Stimulated activated CD8-positive, alpha-beta memory T cell treated with anti-CD3 and anti-CD28 coated beads, Interleukin-15, amount 100 ng/mL, for 4 hours (primary cell): ENCODE results near the gene ZNF346.
A peak's percentile ranks its signal among the peaks of the same experiment; 100 is the strongest.

Source experiments
- DNase-seq, 2 donors: peaks; one replicate each; pipeline ENCODE4 v3.0.0-alpha.2; 2020; ENCODE audit warnings: low read depth in 2 of 2

Gene ZNF346

GRCh38 chr5:177066224-177066623 is 43.7 kb downstream of the ZNF346 start:
- no peak for DNase-seq

DNA sequence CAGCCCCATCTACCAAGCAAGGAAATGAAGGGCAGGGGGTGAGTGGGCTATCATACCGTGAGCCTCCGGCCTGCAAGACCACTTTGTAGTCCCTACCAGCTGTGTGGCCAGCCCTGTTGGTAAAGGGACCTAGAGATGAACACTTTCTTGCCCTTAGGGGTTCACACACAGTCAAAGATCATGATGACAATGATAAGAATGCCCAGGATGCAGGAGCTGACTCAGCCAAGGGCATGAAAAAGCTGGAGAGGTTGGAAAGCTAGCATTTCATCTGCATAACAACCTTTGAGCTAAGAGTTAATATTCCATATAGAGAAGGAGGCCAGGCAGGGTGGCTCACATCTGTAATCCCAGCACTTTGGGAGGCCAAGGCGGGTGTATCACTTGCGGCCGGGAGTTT is 45.0 kb downstream of the ZNF346 start:
- DNase-seq, result no peak

DNA sequence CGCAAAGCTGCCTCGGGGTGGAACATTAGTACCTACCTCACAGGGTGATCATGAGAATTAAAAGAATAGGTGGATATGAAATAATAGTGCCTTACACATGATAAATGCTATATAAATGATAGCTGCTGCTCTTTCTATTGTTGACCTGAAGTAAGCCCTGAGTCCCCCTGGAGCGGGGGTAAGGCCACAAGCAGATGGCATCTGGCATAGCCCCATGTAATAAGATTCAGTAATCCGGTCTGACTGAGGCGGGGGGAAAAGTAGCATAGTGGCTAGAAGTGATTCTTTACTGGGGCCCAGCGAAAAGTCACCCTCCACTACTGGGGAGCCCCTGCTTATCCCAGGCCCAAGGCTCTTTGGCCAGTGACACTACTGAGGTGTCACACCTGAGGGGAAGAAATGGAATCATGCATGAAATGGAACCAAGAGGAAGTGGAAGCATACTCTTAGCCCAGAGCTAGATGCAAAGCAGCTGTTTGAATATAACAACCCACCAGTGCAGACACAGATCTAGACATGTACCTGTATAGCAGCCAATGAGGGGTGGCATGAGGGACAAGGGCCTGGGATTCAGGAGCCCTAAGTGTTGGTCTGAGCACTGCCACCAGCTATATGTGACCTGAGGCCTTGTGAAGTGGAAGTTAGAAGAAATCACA is 48.2 kb downstream of the ZNF346 start:
- no peak for DNase-seq

GRCh38 chr5:177071666-177072385 is 49.3 kb downstream of the ZNF346 start:
- DNase-seq, result peak in 1 of 2 donors; percentile 50

DNA sequence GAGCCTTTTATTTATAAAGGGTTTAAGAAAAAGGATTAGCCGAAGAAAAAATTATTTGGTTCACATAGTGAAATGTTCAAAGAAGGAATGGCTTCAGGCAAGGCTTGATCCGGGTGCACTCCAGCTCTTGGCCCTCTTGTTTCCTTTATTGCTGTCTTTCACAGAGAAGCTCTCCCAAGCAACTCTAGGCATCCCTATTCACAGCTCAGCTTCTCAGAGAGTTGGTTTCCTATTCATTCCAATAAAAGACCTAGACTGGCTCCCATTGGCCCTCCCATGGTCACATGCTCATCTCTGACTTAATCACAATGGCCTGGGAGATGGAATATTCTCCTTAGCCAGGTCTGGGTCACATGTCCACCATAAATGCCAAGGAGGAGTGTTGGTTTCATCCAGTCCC is 54.8 kb downstream of the ZNF346 start:
- no peak for DNase-seq

DNA sequence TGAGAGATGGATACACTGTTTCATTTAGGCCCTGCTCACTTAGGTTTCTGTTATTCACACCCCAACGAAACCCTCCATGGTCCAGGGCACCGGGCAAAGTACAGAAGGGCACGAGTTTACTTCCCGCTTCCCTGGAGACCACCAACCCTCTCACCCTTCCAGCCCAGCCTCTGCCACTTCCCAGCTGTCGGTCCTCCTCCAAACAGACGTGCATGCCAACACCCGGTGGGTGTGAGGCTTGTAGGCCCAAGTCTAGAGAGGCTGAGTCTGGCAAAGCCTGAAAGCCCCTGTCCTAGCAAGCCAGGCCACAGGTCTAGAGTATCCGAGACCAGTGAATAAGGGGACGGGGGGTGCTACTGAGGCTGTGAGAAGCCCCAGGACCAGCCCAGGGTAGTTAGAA is 57.1 kb downstream of the ZNF346 start:
- no peak for DNase-seq

- DNase-seq, result no peak
Observed at GRCh38 chr5:177080265-177080664, 57.8 kb downstream of the ZNF346 start.

DNA sequence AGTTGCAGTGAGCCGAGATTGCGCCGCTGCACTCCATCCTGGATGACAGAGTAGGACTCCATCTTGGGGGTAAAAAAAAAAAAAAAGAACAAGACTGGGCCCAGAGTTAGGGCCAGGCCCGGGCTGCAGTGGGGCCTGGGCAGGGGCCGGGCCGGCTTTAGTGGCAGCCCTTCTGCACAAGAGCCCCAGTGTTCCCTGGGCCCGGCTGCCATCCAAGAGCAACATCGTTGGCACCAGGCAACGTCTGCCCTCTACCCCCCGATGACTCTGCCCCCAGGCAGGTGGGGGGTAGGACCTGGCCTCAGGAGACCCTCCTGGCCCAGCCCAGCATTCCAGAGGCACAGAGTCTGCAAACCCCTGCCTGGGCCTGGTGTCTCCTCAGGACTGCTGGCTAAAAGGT is 59.4 kb downstream of the ZNF346 start:
- no peak for DNase-seq

GRCh38 chr5:177083357-177083756 is 60.9 kb downstream of the ZNF346 start:
- no peak for DNase-seq

GRCh38 chr5:177084175-177084574 is 61.7 kb downstream of the ZNF346 start:
- DNase-seq, result no peak

DNA sequence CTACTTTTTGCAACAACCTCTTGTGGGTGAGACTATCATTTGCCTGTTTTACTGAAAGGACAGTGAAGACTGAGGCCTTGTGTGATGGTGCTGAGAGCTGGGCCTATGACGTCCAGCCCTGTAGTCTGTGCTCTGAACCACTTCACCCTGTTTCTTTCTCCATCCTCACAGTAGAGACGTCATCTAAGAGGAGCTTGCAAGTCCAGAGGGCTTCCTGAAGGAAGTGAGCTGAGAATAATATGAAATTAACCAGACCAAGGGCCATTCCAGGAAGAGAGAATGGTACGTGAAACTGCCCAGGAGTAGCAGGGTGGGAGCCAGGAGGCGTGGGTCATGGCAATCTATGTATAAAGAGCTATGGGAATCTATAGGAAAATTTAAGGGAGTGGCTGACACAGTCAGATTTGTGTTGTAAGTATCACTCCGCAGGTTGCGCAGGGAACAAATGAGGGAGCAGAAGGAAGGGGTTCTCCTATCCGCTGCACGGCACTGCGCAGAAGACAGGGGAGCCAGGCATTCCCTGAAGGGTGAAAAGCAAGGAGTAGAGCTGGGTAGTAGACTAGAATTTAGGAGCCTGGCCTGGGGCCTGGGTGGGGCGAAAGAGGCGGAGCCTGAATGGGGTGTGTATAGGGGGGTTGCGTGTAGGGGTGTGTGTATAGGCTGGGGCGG is 63.6 kb downstream of the ZNF346 start:
- DNase-seq, result no peak

GRCh38 chr5:177086654-177087397 is 64.3 kb downstream of the ZNF346 start, which contains the start of gene FGFR4:
TSS of gene FGFR4 (plus strand) at chr5:177086915. CDS start at chr5:177089603, 2,688 bp downstream.
- peak; percentile 14 to 27 for DNase-seq

DNA sequence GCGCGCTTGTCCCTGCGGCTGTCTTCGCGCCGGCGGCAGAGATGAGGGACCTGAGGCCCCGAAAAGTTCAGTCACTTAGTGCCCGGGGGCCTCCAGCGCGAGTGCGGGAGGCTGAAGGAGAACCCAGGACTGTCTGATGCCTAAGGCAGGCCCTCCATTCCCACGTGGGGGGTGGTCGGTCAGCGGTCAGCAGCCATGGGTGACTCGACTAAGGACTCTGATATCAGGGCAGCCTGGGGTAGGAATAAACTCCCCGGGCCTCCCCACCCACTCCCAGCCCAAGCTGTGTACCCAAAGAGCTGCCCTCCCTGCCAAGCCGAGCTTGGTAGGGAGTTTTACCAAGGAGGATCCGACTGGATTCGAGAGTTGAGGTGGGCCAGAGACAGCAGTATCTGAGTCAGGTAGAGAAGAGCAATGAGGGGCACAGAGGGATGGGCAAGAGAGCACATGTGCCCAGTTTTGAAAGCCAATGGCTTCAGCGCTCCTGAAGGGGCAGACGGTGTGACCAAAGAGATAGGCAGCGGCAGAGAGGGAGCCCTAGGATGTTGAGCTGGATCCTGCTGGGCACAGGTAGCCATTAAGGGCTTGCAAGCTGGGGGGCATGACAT is 65.0 kb downstream of the ZNF346 start:
- DNase-seq, result no peak

GRCh38 chr5:177089127-177089526 is 66.6 kb downstream of the ZNF346 start:
- DNase-seq, result no peak

DNA sequence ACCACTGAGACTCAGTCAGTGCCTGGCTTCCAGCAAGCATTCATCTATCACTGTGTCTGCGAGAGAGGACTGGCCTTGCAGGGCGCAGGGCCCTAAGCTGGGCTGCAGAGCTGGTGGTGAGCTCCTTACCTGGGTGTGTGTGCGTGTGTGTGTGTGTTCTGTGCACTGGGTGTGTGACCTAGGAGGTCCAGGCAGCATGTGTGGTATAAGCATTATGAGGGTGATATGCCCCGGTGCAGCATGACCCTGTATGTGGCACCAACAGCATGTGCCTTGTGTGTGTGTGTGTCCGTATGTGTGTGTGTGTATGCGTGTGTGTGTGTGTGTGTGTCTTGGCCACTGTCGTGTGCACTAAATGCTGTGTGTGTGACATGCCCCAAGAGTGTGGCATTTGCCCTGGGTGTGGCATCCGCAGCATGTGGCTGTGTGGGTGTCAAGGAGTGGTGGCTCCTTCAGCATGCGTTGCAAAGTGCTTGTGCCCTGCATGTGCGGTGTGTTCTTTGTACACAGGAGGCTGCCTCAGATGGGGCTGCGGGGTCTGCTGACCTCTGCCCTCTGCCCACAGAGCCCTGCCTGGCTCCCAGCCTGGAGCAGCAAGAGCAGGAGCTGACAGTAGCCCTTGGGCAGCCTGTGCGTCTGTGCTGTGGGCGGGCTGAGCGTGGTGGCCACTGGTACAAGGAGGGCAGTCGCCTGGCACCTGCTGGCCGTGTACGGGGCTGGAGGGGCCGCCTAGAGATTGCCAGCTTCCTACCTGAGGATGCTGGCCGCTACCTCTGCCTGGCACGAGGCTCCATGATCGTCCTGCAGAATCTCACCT is 67.5 kb downstream of the ZNF346 start:
- no peak for DNase-seq

DNA sequence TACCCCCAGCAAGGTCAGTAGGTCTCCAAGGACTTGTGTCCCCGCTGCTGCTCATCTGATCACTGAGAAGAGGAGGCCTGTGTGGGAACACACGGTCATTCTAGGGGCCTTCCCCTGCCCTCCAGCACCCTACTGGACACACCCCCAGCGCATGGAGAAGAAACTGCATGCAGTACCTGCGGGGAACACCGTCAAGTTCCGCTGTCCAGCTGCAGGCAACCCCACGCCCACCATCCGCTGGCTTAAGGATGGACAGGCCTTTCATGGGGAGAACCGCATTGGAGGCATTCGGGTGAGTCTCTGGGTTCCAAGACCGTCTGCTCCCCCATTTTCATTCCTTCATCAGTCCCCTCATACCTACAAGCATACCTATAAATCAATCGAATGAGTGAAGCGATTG is 68.3 kb downstream of the ZNF346 start:
- DNase-seq, result no peak

- no peak for DNase-seq
Observed at GRCh38 chr5:177091232-177091631, 68.7 kb downstream of the ZNF346 start.

GRCh38 chr5:177092178-177093081 is 69.9 kb downstream of the ZNF346 start:
- no peak for DNase-seq

GRCh38 chr5:177093082-177093712 is 70.7 kb downstream of the ZNF346 start:
- DNase-seq, result no peak
